ENCODE data around the gene GPR108.

Gene GPR108

DNA sequence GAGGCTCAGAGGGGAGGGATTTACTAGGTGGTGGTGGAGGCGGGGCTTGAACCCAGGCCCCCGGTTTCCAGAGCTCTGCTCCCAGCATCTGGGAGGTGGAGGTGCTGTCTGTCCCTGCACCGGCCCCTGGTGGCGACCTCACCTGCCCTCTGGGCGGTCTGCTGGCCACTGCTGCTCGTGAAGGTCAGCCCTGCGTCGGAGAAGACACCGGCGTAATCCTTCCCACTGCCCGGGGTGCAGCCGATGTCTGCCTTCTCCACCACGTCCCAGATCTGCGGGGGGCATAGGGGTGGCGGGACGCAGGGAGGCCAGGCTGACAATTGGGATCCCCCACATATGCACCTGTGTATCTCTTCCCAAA, 29.7 kb downstream of the GPR108 start (continued):
- TF ChIP-seq RARB (CRISPR knock-in tag; IDR thresholded peaks at IDR 0.05) (no peak), CSDC2 (CRISPR knock-in tag; IDR thresholded peaks at IDR 0.05) (no peak), ISL1 (CRISPR knock-in tag; IDR thresholded peaks at IDR 0.05) (no peak)
- TF ChIP-seq, protein P1, sequence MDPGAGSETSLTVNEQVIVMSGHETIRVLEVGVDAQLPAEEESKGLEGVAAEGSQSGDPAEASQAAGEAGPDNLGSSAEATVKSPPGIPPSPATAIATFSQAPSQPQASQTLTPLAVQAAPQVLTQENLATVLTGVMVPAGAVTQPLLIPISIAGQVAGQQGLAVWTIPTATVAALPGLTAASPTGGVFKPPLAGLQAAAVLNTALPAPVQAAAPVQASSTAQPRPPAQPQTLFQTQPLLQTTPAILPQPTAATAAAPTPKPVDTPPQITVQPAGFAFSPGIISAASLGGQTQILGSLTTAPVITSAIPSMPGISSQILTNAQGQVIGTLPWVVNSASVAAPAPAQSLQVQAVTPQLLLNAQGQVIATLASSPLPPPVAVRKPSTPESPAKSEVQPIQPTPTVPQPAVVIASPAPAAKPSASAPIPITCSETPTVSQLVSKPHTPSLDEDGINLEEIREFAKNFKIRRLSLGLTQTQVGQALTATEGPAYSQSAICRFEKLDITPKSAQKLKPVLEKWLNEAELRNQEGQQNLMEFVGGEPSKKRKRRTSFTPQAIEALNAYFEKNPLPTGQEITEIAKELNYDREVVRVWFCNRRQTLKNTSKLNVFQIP (CRISPR knock-in tag; IDR thresholded peaks at IDR 0.05; ENCODE audit: borderline replicate concordance, low read depth): no peak

DNA sequence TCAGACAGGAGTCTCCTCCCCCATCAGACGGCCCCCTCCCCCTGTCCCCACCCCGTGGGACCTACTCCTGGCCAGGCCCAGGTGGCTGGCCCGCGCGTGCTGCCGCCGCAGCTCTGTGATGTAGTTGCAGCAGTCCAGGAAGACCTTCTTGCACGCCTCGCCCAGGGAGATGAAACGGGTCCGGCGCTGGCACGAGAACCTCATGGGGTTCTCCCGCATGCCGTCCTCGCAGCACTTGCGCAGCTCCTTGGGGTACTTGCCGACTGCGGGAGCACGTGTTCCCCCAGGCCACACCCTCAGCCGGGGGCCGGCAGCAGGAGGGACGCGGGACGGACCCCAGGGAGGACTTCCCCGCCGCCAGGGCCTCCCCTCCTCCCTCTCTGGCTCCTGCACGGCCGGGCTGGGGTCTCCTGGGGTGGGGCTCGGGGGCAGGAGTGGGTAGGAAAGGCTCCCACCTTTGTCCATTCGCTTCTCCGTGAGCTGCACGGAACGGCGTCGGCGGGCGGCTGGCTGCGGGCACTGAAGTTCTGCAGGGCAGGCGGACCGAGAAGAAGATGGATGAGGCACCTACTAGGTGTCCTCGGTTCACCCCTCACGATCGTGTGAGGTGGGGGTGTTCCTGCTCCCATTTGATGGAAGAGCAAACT, 30.2 kb downstream of the GPR108 start:
- ATAC-seq: no peak
- TF ChIP-seq ZC3H10 (CRISPR knock-in tag; IDR thresholded peaks at IDR 0.05) (no peak), ZFP30 (CRISPR knock-in tag; IDR thresholded peaks at IDR 0.05) (no peak), ZFP3 (CRISPR knock-in tag; IDR thresholded peaks at IDR 0.05) (no peak), ARNTL (CRISPR knock-in tag; IDR thresholded peaks at IDR 0.05; ENCODE audit: borderline replicate concordance, low read depth) (no peak), BACH2 (CRISPR knock-in tag; IDR thresholded peaks at IDR 0.05; ENCODE audit: borderline replicate concordance) (no peak), ZNF70 (CRISPR knock-in tag; IDR thresholded peaks at IDR 0.05) (no peak), RARB (CRISPR knock-in tag; IDR thresholded peaks at IDR 0.05) (no peak), ESRRG (CRISPR knock-in tag; IDR thresholded peaks at IDR 0.05) (no peak), SNAI2 (CRISPR knock-in tag; IDR thresholded peaks at IDR 0.05) (no peak)
- TF ChIP-seq, protein P2, sequence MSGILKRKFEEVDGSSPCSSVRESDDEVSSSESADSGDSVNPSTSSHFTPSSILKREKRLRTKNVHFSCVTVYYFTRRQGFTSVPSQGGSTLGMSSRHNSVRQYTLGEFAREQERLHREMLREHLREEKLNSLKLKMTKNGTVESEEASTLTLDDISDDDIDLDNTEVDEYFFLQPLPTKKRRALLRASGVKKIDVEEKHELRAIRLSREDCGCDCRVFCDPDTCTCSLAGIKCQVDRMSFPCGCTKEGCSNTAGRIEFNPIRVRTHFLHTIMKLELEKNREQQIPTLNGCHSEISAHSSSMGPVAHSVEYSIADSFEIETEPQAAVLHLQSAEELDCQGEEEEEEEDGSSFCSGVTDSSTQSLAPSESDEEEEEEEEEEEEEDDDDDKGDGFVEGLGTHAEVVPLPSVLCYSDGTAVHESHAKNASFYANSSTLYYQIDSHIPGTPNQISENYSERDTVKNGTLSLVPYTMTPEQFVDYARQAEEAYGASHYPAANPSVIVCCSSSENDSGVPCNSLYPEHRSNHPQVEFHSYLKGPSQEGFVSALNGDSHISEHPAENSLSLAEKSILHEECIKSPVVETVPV (CRISPR knock-in tag; IDR thresholded peaks at IDR 0.05): no peak
- TF ChIP-seq, protein P3, sequence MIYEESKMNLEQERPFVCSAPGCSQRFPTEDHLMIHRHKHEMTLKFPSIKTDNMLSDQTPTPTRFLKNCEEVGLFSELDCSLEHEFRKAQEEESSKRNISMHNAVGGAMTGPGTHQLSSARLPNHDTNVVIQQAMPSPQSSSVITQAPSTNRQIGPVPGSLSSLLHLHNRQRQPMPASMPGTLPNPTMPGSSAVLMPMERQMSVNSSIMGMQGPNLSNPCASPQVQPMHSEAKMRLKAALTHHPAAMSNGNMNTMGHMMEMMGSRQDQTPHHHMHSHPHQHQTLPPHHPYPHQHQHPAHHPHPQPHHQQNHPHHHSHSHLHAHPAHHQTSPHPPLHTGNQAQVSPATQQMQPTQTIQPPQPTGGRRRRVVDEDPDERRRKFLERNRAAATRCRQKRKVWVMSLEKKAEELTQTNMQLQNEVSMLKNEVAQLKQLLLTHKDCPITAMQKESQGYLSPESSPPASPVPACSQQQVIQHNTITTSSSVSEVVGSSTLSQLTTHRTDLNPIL (CRISPR knock-in tag; IDR thresholded peaks at IDR 0.05; ENCODE audit: low read depth): no peak
- TF ChIP-seq, protein P1 (CRISPR knock-in tag; IDR thresholded peaks at IDR 0.05; ENCODE audit: borderline replicate concordance, low read depth): no peak
- TF ChIP-seq, protein P4, sequence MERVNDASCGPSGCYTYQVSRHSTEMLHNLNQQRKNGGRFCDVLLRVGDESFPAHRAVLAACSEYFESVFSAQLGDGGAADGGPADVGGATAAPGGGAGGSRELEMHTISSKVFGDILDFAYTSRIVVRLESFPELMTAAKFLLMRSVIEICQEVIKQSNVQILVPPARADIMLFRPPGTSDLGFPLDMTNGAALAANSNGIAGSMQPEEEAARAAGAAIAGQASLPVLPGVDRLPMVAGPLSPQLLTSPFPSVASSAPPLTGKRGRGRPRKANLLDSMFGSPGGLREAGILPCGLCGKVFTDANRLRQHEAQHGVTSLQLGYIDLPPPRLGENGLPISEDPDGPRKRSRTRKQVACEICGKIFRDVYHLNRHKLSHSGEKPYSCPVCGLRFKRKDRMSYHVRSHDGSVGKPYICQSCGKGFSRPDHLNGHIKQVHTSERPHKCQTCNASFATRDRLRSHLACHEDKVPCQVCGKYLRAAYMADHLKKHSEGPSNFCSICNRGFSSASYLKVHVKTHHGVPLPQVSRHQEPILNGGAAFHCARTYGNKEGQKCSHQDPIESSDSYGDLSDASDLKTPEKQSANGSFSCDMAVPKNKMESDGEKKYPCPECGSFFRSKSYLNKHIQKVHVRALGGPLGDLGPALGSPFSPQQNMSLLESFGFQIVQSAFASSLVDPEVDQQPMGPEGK (CRISPR knock-in tag; IDR thresholded peaks at IDR 0.05; ENCODE audit: borderline replicate concordance): no peak

DNA sequence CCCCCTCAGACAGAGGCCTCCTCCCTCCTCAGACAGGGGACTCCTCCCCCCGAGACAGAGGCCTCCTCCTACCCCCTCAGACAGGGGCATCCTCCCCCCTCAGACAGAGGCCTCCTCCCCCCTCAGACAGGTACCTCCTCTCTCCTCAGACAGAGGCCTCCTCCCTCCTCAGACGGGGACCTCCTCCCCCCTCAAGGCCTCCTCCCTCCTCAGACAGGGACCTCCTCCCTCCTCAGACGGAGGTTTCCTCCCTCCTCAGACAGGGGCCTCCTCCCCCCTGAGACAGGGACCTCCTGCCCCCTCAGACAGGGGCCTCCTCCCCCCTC, 30.8 kb downstream of the GPR108 start:
- ATAC-seq: no peak
- TF ChIP-seq PPARA (CRISPR knock-in tag; IDR thresholded peaks at IDR 0.05; ENCODE audit: borderline replicate concordance) (no peak), ESRRG (CRISPR knock-in tag; IDR thresholded peaks at IDR 0.05) (no peak), TCF4 (CRISPR knock-in tag; IDR thresholded peaks at IDR 0.05; ENCODE audit: borderline replicate concordance) (no peak), ISL1 (CRISPR knock-in tag; IDR thresholded peaks at IDR 0.05) (no peak), CSDC2 (CRISPR knock-in tag; IDR thresholded peaks at IDR 0.05) (no peak), TOX (CRISPR knock-in tag; IDR thresholded peaks at IDR 0.05; ENCODE audit: borderline replicate concordance) (no peak), ZFP30 (CRISPR knock-in tag; IDR thresholded peaks at IDR 0.05) (no peak), BACH2 (CRISPR knock-in tag; IDR thresholded peaks at IDR 0.05; ENCODE audit: borderline replicate concordance) (no peak)
- TF ChIP-seq, protein P4 (CRISPR knock-in tag; IDR thresholded peaks at IDR 0.05; ENCODE audit: borderline replicate concordance): no peak
- TF ChIP-seq, protein P5, sequence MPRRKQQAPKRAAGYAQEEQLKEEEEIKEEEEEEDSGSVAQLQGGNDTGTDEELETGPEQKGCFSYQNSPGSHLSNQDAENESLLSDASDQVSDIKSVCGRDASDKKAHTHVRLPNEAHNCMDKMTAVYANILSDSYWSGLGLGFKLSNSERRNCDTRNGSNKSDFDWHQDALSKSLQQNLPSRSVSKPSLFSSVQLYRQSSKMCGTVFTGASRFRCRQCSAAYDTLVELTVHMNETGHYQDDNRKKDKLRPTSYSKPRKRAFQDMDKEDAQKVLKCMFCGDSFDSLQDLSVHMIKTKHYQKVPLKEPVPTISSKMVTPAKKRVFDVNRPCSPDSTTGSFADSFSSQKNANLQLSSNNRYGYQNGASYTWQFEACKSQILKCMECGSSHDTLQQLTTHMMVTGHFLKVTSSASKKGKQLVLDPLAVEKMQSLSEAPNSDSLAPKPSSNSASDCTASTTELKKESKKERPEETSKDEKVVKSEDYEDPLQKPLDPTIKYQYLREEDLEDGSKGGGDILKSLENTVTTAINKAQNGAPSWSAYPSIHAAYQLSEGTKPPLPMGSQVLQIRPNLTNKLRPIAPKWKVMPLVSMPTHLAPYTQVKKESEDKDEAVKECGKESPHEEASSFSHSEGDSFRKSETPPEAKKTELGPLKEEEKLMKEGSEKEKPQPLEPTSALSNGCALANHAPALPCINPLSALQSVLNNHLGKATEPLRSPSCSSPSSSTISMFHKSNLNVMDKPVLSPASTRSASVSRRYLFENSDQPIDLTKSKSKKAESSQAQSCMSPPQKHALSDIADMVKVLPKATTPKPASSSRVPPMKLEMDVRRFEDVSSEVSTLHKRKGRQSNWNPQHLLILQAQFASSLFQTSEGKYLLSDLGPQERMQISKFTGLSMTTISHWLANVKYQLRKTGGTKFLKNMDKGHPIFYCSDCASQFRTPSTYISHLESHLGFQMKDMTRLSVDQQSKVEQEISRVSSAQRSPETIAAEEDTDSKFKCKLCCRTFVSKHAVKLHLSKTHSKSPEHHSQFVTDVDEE (CRISPR knock-in tag; IDR thresholded peaks at IDR 0.05): no peak
- TF ChIP-seq, protein P1 (CRISPR knock-in tag; IDR thresholded peaks at IDR 0.05; ENCODE audit: borderline replicate concordance, low read depth): no peak

Measured in SK-N-SH treated with all-trans-retinoic acid at 6 μM for 48 hours (cell line).